HG03460 (cell line): Measurements from ENCODE around the gene PWP1.
"Not testable (repeated sequence)": the region's sequence is repeated elsewhere in the genome, so short reads cannot be mapped to it uniquely, and the experiment has no call there.

ENCODE experiments used
- ATAC-seq: cut with Tn5 transposase; IDR thresholded peaks from one replicate; pipeline ENCODE4 v1.9.1; 2021; ENCODE audit not compliant: unreplicated experiment

Gene PWP1

DNA sequence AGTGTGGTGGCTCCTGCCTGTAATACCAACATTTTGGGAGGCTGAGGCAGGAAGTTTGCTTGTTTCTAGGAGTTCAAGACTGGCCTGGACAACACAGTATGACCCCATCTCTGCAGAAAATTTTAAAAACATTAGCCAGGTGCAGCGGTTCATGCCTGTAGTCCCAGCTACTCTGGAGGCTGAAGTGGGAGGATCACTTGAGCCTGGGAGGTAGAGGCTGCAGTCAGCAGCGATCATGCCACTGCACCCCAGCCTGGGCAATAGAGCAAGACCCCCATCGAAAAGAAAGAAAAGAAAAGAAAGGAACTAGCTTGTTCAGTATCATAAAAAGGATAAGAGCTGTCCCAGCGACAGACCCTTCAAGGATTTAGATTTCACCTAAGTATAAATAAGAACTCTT is 18.1 kb upstream of the PWP1 start:
- no peak for ATAC-seq

DNA sequence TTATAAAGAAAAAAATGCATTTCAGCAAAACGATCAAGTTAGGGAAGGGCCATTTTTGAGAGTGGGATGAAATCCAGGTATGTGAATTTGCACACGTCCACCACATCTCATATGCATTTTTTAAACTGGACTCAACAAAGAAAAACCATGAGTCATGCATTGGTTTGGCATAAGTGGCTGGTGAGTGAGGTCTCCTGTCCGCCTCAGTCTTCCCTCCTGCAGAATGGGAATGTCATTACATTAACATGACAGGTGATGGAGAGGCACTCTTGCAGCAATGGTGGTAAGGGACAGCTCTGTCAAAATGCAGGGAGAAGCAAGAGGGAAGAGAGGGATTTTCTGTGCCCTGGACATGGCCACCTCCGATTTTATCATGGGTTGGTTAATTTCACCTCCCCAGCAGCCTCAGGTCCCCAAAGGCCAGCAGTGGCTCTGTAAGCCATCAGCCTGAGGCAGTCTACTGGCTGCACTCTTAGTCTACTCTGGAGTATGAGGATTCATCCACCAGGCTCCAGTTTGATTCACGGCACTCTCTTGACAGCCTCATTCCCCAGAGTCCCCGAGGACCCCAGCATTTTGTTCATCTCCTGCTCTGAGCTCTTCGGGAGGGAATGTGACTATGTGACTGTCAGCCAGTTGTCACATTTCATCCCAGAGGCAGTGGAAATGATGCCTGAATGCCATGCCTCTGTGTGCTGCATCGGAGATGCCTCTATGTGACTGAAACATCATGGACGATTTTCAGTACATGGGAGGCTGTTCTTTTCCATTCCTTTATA is 17.1 kb upstream of the PWP1 start:
- no peak for ATAC-seq

DNA sequence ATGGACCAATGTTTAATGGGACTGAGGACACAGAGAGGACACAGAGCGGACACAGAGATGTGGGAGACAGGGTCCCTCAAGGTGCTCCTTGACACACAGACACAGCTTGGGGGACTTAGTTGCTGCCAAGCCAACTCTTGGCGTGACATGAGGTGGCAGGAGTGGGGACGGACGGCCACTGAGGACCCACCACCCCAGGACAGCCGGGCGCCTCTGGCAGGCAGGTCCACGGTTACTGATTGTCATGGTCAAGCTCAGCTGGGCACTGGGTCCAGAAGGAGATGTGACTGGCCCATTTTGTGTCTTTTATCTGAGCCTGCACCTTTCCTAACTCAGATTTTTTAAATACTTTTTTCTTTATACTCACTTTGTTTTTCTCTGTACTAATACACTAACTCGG is 15.7 kb upstream of the PWP1 start:
- ATAC-seq: no peak

DNA sequence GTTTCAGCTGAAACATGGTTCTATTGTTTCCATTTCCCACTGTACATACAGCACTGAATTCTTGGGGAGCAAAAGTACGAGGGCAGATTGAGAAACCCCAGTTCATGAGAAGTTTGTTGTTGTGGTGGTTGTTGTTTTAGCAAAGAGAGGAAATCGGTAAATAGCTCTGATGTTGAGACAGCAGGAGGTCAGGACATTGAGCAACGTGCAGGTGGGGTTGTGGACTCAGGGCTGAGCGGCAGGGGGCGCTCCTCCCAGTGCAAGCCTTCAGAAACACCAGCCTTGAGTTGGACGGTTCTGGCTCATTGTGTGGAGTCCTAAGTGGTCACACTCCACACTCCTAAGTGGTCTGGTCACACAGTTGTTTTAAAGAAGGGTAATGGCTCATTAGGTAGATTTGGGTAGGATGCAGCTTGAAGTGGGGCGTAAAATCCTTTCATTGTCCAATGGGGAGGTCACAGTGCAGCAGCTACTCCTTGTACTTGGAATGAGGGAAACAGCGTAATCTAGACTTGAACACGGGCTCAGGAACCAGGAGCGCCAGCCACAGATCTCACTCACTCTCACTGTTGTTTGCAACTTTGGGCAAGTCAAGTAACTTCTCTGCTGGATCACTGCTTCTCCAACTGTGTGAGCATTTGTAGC is 14.5 kb upstream of the PWP1 start:
- ATAC-seq: no peak

DNA sequence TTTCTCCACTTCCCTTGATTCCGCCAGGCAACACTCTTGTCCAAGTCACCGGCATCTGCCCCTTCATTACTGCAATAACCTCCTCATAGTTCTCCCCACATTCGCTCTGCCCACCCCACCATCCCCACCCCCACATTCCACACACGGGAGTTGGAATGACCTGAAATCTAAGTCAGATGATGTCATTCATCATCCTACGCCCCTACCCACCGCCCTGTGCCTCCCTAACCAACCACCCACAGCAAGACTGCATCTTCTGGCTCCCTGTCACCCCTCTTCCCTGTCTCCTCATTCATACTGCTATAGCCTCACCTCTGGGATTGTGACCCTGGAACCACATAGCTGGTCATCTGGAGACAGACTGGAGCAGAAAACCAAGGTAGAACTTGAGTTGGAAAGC is 7.9 kb upstream of the PWP1 start:
- no peak for ATAC-seq

DNA sequence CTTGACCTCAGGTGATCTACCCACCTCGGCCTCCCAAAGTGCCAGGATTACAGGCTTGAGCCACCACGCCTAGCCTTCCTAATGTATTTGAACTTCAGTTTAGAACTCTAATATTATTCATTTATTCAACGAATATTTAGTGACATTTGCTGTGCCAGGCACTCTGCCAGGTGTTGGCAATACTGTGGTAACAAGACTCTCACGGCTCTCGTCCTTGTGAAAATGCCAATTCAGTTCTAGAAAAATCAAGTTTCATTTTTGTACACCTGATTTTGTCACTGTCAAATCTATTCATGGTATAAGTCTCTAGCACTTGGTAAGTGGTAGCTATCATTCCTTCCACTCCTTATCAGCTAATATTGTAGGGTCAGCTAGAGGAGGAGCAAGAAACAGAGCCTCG is 6.3 kb upstream of the PWP1 start:
- ATAC-seq: no peak

DNA sequence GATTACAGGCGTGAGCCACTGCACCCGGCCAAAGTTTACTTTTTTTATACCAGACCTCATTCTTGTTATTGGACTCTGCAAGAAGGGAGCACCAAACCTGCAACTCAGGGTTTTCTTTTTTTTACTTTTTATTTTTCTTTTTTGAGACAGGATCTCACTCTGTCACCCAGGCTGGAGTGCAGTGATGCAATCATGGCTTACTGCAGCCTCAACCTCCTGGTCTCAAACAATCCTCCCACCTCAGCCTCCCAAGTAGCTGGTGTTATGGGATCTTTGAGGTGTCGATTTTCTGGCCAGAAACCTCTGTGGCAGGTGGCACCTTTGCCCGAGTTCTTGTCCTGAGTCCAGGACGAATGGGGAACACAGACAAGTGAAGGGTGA is 4.2 kb upstream of the PWP1 start:
- no peak for ATAC-seq

DNA sequence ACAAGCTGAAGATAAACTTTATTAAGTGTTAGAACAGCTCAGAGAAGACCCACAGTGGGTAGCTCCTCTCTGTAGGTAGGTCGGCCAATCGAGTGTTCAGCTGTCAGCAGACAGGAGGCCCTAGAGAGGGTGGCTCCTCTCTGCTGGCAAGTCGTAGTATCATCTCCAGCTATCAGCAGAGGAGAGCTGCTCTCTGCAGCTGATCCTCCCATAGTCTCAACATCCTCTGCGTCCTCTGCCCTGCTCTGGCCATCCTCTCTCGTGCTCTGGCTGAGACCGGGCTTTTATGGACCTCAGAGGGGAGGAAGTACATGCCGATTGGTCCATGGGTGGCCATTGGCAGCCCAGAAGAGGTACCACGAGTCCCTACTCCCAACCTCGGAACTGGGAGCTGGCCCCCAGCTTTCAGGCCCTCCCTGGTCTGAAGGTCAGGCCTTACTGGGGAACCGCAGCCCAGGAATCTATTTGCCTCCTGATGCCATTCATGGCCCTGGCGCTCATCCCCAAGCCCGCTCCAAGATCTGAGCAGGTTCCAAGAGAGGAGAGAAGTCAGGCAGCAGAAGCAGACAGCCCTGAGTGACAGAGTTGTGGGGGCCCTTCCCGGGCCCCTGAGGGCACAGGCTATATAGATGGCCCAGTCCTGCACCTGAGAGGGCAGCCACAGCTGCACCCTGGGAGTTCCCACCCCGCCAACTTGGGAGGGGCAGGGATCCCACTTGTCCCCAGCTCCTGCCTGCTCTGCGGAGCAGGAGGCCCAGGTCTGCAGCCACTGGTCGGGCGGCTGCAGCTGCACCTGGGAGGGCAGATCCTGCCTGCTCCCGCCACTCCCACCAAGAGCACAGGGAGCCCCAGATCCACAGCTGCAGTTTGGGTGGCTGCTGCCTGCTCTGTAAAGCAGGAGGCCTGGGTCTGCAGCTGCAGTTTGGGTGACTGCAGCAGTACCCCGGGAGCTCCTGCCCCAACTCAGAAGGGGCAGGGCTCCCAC is 3.5 kb upstream of the PWP1 start:
- no peak for ATAC-seq

DNA sequence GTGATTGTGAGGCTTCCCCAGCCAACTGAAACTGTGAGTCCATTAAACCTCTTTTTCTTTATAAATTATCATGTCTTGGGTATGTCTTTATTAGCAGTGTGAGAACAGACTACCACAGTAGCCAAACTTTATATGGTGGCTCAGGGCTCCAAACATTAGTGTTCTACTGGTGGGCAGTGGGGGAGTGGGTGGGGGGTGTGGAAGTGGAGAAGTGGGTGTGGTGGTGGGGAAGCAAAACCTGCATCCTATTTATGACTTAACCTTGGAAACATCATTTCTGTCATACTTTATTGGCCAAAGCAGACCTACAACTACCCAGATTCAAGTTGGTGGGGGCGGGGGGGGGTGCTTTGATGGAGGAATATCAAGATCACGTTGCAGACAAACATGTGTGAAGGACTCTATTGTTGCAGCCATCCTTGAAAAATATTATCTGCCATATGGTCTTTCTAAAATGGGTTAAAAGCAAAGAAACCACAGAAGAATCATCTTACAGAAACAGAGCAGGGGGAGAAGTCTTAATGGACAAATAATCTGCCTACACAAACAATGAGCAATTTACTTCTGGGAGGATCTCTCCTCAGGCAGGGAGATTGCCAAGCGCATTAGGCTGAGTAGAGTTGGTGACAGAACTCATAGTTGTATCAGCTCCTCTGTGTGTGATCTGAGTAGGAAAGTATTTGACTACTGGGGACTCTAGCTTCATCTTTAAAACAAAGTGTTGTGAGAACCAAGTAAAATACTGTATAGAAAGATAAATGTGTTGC is 1.4 kb upstream of the PWP1 start:
- no peak for ATAC-seq

DNA sequence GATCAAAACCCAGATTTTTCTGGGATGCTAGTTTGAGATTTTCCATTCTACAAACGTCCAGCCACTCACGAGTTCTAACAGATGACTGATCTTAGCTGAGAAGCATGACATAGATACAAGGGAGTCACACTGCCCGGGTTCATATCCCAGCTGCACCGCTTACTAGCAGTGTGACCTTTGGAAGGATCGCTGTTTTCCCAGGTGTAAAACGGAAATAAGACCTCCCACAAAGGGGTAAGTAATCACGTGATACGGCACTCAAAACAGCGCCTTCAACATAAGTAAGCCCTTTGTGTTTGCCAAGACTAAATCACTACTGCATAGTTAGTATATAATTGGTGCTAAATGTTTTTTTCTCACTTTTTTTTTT is 624 bp upstream of the PWP1 start:
- ATAC-seq: no peak

DNA sequence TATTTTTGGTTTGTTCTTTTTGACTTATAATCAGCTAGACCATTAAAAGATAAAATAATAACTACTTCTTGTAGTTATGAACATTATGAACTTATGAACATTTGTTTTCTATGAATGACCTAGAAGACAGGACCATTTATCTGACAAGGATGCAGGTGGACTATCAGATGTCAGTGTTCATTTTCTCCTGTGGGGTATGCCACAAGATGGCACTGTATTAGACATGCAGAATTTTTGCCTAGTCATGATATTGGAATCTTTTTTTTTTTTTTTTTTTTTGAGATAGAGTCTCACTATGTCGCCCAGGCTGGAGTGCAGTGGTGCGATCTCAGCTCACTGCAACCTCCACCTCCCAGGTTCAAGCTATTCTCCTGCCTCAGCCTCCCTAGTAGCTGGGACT is 10.2 kb downstream of the PWP1 start:
- not testable (repeated sequence) for ATAC-seq

DNA sequence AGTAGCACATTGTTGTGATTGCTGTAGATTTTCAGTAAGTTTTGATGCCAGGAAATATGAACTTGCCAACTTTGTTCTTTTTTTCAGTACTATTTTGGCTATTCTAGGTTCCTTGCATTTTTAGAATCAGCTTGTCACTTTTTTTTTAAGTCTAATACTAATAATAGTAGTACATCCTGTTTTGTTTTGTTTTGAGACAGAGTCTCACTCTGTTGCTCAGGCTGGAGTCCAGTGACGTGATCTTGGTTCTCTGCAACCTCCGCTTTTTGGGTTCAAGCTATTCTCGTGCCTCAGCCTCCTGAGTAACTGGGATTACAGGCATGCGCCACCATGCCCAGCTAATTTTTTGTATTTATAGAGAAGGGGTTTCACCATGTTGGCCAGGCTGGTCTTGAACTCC is 16.5 kb downstream of the PWP1 start:
- ATAC-seq: no peak

DNA sequence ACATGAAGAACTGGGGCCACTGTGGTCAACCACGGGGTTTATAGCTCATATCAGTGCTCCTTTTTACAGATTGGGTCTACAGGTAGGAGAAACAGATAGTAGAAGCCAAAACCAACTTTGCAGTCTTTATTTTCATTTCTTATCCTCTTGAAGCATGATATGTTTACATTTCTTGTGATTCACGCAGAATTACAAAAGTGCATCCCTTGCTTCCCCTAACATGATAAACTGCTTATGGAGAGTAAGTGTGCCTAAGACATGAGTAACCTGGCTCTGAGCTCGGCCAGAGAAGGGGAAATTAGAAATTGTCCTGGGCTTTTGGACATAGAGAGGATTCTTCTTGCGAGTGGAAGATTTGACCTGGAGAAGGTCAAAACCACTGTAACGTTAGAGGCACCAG is 18.4 kb downstream of the PWP1 start:
- ATAC-seq: no peak

DNA sequence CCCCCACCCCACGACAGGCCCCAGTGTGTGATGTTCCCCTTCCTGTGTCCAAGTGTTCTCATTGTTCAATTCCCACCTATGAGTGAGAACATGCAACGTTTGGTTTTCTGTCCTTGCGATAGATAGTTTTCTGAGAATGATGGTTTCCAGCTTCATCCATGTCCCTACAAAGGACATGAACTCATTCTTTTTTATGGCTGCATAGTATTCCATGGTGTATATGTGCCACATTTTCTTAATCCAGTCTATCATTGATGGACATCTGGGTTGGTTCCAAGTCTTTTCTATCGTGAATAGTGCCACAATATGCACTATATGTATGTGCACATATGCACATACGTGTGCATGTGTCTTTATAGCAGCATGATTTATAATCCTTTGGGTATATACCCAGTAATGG is 19.9 kb downstream of the PWP1 start:
- not testable (repeated sequence) for ATAC-seq

DNA sequence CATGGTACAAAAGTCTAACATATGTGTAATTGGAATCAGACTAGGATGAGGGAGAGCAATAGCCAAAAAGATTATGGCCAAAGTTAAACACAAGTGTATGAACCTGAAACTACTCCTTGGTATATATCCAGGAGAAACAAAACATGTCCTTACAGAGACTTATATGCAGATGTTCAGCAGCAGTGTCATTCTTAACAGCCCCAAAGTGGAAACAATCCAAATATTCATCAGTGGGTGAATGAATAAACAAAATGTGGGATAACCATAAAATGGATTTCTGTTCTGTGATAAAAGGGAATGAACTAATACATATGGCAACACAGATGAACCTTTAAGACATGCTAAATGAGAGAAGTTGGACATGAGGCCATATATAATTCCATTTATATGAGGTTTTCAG is 30.2 kb downstream of the PWP1 start:
- ATAC-seq: no peak

DNA sequence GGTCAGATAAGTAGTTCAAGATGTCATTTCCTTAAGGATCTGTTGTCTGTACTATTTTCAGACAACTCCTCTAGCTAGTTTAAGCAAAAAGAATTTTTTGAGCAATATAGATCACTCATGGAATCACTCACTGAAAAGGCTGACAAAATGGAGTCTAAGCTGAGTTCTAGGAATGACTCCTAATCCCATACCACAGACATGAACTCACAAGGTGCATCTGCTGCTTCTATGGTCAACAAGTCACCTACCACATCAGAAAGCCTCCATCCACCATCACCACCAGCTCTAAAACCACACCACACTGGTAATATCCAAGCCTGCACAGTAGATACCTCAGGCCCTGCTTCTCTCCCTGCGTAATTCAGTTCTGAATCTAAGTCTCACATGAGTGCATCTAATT is 33.0 kb downstream of the PWP1 start:
- ATAC-seq: no peak

DNA sequence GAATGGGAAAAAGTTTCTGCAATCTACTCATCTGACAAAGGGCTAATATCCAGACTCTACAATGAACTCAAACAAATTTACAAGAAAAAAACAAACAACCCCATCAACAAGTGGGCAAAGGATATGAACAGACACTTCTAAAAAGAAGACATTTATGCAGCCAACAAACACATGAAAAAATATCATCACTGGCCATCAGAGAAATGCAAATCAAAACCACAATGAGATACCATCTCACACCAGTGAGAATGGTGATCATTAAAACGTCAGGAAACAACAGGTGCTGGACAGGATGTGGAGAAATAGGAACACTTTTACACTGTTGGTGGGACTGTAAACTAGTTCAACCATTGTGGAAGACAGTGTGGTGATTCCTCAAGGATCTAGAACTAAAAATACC is 41.7 kb downstream of the PWP1 start:
- ATAC-seq: not testable (repeated sequence)

DNA sequence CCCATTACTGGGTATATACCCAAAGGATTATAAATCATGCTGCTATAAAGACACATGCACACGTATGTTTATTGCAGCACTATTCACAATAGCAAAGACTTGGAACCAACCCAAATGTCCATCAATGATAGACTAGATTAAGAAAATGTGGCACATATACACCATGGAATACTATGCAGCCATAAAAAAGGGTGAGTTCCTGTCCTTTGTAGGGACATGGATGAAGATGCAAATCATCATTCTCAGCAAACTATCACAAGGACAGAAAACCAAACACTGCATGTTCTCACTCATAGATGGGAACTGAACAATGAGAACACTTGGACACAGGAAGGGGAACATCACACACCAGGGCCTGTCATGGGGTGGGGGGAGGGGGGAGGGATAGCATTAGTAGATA is 42.1 kb downstream of the PWP1 start:
- not testable (repeated sequence) for ATAC-seq

DNA sequence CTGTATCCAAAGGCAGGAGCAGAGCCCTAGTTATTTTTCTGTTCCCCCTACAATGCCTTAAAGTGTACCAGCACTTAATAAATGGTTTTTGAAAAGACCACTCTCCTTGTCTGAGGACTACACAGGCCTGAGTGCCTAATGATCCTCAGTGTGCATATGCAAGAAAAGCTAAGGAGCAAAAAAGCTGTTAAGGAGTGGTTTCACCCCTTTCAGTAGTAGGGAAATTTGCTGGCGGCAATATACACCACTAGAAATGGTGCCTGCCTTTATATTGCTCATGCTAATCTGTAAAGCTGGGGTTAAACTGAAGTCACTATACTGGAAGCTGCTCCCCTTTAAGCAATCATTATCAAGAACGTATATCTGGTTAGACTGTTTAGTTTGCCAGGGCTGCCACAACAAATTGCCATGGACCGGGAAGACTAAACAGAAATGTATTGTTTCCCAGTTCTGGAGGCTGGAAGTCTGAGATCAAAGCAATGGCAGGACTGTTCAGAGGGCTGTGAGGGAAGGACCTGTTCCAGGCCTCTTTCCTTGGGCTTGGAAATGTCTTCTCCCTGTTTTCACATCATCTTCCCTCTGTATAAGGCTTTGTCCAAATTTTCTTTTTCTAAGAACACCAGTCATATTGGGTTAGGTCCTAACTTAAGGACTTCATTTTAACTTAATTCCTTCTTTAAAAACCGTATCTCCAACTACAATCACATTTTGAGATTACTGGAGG is 45.2 kb downstream of the PWP1 start:
- no peak for ATAC-seq

DNA sequence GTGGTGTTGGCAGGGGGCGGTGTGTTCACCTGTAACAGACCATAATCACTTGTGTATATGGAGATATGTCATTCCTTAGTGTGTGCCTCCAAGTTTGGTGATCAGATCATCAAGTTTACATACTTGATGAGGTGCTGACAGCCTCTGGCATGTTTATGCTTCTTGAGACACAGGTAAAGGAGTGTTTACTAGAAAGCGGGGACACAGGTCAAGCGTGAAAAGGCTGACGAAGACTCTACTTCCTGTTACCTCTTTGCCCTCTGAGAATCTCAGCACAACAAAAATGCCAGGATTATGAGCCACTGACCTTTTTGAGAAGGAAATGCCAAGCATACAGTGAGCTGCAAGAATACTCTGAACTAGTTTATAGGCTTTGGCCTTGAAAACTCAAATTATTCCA is 45.8 kb downstream of the PWP1 start:
- ATAC-seq: no peak
